Bladder microvascular endothelial cell (primary cell): ENCODE results near the gene SEC24B. TPM values are rescaled to one million over a fixed set of nuclear protein-coding genes. Genes with fewer than 3 reads are reported as not detected.

Experiments used
- total RNA-seq: library from RNA; depleted of rRNA; stranded (reverse); fragments of >200 nt; gene quantifications from 2 replicates; pipeline ENCODE4 v1.2.3, GENCODE V29; 2014

Gene SEC24B
- total RNA-seq, result 8.9 and 29.6 TPM in 2 replicates

GRCh38 chr4:109433205-109434006 is at the start of gene SEC24B:
Gene SEC24B, plus strand, starts transcription at chr4:109433815. Its CDS starts 55 bp downstream, at chr4:109433870.

GRCh38 chr4:109559983-109560686 is 126.5 kb downstream of the SEC24B start, which contains the start of gene MCUB:
Gene MCUB, plus strand, starts transcription at chr4:109560246. Its CDS starts 92 bp downstream, at chr4:109560338.

Other genes with a start within 250 kb of the SEC24B start
- gene COL25A1, start 131.2 kb upstream of the SEC24B start, total RNA-seq, result 0.16 and 6.4 TPM in 2 replicates
- gene MCUB, start 126.4 kb downstream of the SEC24B start, total RNA-seq, result 35.8 and 42.9 TPM in 2 replicates